Measurements from ENCODE around the gene KIF12.
"Not testable (repeated sequence)": the region's sequence is repeated elsewhere in the genome, so short reads cannot be mapped to it uniquely, and the experiment has no call there.

Gene KIF12

DNA sequence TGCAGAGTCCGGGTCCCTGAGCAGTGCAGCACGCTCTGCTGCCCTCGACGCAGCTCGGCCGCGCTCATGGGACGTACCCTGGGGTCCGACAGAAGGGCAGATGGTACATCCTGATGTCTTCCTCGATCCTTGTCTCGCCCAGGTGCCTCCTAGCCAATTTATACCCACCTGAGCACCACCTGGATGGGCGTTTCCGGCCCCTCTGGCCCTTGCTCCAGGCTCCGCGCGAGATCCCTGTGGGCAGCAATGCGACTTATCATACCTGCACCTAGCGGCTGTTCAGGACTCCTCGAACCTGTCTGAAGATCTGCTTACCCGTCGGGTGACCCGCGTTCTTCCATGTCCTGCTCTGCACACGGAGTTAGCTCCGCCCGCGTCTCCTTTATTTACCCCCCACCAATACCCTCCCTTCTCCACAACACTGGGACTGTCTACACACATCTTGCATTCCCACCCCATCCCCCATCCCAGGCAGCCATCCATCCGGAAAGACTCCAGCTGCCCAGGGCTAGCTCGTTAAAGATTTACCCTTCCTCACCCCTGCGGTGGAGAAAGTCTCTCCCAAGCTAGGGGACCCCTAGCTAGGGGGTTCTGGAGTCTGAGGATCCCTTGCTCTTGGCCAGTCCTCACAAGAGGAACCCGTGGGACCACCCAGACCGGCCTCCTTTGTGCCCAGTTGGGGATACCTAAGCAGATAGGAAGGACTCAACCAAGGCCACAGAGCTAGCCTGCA, at the start of gene KIF12:
Gene KIF12 (minus strand): TSS at position 357 of the 733 bp plus-strand sequence. CDS start 16 bp downstream, at position 341.
- DNase-seq: no peak

- DNase-seq: no peak
Observed at GRCh38 chr9:114146735-114147134, 47.6 kb upstream of the KIF12 start.

DNA sequence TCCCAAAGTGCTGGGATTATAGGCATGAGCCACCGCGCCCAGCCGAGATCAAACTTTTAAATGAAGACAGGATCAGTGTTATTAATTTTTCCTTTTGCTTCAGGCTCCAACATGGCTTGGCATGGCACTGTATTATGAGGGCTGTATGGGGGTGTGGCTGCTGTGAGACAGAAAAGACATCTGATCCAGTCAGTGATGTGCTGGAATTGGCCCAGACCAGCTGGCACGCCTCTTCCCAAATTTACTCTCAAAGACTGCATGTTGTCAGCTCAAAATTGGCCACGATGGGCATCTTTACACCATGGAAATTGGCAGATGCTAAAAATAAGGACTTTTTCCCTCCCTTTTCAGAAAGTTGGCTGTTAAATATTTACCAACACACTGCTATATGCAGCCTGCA, 44.1 kb upstream of the KIF12 start:
- DNase-seq: no peak

GRCh38 chr9:114141553-114142402, 42.7 kb upstream of the KIF12 start:
- DNase-seq: no peak

DNA sequence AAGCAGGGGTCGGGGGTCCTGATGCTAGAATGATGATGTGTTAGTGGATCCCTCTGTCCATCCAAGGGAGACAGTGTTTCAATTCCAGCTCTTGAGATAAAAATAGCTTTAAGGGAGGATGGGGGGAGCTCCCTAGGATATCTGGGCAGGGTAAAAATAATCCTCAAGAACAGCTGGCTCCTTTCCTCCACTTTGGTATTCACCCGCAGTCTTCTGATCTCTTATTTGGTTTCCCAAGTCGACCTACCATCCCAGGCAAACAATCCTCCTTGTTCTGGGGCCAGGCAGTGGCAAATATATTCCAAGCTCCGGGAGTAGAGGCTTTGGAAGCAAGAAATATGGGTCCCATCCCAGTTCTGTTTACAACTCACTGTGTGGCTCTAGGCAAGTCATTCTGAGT, 41.8 kb upstream of the KIF12 start:
- no peak for DNase-seq

DNA sequence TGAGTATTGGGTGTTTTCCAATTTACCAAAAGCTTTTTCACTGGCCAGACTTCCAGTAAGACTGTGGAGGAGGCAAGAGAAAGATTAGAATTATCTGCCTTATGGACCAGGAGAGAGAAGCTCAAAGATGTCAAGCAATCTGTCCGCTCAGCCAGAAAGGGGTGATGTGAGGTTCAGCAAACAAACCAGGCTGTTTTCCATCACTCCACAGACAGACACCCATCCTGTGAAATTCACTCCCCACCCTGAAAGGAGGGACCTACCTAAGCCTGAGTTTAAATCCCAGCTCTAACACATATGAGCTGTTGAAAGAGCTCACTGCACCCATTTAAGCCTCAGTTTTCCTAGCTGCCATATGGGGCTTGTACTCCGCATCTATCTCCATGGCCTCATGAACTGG, 41.3 kb upstream of the KIF12 start:
- no peak for DNase-seq

DNA sequence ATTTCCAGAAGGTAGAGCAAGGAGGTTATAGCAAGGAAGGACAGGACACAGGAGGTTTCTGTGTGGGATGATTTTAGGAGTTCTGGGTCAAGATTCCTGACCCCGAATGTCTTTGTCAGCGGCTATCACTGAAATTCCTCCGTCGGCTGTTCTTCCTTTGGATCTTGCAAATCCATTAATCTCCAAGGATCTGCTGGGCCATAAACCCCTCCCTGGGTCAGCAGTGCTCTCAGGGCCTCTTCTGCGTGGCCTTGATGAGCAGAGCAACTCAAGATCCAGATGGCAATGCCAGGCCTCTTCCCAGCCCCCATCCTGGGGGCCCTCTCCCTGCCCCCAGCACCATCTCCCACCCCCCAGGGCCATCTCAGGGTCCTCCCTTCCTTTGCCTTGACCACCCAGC, 40.0 kb upstream of the KIF12 start:
- DNase-seq: no peak

GRCh38 chr9:114138552-114138971, 39.5 kb upstream of the KIF12 start:
- no peak for DNase-seq

GRCh38 chr9:114137831-114138230, 38.7 kb upstream of the KIF12 start:
- DNase-seq: no peak

DNA sequence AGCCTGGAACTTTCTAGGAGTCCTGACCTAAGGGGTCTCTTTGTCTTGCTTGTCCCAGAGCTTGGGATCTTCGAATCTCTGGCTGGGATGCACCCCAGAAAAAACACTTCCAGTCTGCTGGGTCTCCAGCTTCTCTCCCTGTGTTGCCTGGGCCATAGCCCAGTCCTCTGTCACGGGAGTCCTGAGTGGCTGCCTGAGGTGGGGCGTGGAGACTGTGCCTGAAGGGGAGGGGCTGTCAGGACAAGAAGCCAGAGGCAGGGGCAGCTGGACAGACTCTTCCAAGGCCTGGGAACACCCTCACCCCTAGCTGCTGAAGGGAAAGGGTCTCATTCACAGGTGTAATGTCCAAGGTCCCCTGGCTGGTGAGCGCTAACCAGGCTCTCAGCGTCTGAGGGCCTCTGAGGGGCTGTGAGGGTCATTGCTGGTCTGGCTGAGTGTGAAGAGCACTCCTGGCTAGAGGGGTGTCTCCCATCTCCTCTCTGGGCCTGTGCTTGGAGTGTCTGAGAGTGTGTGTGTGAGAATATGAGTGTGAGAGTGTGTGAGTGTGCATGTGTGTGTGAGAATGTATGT, 35.8 kb upstream of the KIF12 start:
- no peak for DNase-seq

- no peak for DNase-seq
Observed at GRCh38 chr9:114132550-114132918, 33.4 kb upstream of the KIF12 start.

DNA sequence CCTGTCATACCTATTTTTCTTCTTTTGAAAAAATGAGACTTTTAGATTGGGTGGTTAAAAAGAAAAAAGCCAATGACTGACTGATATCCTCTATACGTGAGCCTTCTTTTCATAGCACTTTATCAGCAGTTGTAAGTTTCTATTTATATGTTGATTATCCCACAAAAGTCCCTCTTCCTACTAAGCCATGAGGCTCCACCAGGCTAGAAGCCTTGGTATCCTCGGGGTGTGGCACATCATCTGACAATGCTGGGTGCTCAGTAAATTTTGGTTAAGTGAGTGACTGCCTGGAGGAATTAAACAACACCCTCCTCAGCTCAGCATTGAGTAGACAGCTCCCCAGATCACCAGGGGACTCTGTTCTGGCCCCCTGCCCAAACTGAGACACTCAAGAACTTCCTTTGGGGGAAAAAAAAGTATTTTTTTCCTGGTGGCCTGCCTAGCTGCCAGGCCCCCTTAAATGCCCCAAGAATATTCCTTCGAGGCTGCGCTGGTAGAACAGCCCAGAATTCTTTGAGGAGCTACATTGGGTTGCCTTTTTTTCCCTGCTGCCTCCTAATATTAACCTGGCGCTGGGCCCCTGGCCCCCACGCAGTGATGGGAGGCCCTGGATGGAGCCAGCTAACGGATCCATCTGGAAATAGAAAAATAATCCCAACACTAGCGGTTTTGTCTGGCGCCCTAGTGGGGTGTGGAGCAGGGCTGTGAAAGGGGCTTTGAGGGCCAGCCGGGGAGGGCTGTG, 32.9 kb upstream of the KIF12 start:
- no peak for DNase-seq

DNA sequence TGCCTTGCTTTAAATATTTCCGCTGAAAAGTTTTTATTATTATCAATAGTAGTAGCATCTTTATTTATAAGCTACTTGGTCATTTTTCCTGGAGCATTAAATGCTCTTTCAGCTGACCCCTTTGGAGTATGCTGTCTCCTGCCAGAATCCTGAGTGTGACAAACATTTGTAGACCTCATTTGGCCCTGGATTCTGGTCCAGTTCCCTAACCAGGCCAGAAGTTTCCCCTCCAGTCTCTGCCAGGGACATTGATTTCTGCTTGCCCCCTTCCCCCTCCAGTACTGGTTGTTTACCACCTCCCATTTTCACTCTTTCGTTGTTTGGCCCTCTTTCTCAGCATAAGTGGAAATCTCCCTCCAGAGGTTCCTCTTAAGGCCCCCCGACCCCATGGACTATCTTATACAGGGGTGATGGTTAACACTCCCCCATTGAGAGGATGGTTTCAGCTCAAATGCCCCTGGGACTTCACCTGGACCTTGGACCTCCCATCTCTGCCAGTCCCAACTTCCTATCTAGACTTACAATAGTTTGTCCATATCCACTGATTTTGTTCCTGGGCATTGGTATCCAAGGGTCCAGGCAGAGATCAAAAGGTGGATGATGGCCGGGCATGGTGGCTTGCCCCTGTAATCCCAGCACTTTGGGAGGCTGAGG, 31.7 kb upstream of the KIF12 start:
- no peak for DNase-seq

- no peak for DNase-seq
Observed at GRCh38 chr9:114130141-114130540, 31.0 kb upstream of the KIF12 start.

DNA sequence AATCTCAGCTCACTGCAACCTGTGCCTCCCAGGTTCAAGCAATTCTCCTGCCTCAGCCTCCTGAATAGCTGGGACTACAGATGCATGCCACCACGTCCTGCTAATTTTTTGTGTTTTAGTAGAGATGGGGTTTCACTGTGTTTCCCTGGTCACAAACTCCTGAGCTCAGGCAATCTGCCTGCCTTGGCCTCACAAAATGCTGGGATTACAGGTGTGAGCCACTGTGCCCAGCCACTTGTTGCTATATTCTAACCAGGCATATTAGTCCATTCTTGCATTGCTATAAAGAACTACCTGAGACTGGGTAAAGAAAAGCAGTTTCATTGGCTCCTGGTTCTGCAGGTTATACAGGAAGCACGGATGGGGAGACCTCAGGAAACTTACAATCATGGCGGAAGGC, 29.7 kb upstream of the KIF12 start:
- DNase-seq: not testable (repeated sequence)

DNA sequence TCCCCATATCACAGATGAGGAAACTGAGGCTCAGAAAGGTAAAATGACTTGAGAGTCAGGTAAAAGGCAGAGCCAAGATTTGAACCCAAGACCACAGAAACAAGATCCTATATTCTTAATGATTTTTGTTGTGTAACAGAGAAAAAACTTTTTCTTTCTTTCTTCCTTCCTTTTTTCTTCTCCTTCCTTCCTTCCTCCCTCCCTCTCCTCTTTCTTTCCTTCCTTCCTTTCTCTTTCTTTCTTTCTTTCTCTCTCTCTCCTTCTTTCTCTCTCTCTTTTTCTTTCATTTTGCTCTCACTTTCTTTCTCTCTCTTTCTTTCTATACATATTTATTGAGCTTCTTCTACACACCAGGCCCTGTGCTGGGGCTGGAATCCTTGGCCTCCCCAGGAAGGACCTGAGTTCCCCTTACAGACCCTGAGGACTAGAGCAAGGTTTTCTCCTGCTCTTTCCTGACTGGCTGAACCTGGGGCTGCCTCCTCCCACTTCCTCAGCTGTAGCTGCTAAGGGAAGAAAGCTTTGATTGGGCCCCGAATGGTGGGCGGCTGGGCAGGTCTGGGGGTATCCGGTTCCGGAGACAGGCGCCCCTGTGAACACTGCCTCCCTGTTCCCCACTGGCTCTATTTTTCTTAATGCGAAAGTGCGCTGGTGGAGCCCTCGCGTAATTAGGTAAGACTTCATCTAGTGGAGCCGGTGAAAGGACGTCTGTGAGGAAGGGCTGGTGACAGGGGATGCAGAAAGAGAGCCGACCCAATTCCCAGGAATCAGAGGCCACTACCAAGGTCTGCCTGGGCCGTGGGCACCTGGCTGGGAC, 27.4 kb upstream of the KIF12 start:
- DNase-seq: no peak

GRCh38 chr9:114125476-114126013, 26.5 kb upstream of the KIF12 start:
- no peak for DNase-seq

GRCh38 chr9:114124666-114125475, 25.8 kb upstream of the KIF12 start:
- DNase-seq: no peak

DNA sequence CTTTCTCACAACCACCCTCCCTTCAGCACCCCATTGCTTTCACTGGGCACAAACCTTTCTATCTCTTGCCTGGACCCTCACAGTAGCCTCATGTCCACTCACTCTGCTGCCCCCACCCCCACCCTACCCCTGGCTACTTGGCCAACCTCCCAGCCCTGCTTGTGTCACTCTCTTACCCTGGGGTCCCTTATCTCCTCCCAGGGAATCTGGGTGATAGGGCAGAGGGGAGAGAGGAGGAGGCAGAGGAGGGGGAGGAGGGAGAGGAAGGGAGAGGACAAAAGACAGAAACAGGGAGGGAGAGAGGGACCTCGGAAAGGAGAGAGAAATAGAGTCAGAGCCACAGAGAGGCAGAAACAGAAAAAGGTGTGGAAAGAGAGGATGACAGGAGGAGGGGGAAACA, 25.0 kb upstream of the KIF12 start:
- DNase-seq: no peak
